ENCODE data around the gene SMTNL2. TPM values are rescaled to one million over a fixed set of nuclear protein-coding genes. Genes with fewer than 3 reads are reported as not detected.

SMTNL2 gene
- total and polyA plus RNA-seq, 5 donors from 2014 or later = not detected

DNA sequence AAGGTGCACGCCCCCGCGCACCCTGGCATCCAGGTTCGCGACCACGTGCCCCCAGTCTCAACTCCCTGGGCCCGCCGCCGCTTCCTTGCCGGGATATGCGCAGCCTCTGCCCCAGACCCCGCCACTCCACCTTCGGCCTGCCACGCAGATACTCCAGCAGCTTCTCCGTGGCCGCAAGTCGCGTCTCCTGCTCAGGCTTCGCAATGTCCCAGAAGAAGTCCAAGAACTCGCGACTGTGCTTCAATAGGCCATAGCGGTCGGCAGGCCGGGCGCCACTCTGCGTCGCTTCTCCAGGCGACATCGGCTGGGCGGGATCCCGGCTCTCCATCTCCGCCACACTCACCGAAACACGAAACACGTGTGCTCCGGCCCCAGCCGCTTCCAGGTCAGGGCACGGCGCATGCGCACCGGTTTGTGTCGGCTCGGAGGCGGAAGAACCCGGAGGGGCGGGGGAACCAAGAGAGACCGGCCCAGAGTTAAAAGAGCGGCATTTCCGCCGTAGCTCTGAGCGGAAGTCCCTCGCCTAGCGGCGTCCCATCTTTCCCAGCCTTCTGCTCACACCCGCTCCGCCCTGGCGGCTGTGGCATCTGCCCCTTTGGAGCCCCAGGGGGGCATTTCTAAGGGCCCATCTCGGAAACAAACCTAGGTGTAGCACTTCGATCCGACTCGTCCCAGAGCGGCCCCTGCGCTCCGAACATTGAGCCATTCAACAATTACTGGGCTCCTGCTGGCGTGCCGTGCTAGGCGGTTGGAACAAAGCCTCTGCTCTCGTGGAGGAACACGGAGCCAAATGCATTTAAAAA, 29.1 kb upstream of the SMTNL2 start, which contains the start of gene MYBBP1A:
Gene MYBBP1A (minus strand): TSS at position 388 of the 803 bp plus-strand sequence. CDS start 60 bp downstream, at position 328.
- Histone ChIP-seq H3K27ac (ENCODE audit: insufficient read depth, low read length, poor library complexity, severe bottlenecking) (peak within 1 kb of the TSS; percentile 84), H3K4me3 (ENCODE audit: low read depth, low read length) (peak within 1 kb of the TSS; percentile 77), H3K4me1 (ENCODE audit: control insufficient read depth, insufficient read depth, low read length, poor library complexity, severe bottlenecking) (peaks cover 30% of the 10 kb centered on the region), H3K36me3 (ENCODE audit: control insufficient read depth, insufficient read depth, low read length) (peaks cover 27% of the 10 kb centered on the region), H3K9me3 (ENCODE audit: control insufficient read depth in 2 of 2, low read length in 2 of 2) (no peaks in the 10 kb centered on the region), H3K27me3 (ENCODE audit: control insufficient read depth, insufficient read depth, low read length) (no peaks in the 10 kb centered on the region)
- no peaks in the 10 kb centered on the region for H3K27me3 Mint-ChIP-seq
- peak within 1 kb of the TSS; percentile 94 to 98 (median 97) for H3K27ac Mint-ChIP-seq
- DNase-seq (peak; percentile 95 to 97 (median 95)), ATAC-seq (ENCODE audit: low read depth in 2 of 2) (peak; percentile 92 to 94)
- H3K4me1 Mint-ChIP-seq = peaks cover 7 to 35% (median 20%) of the 10 kb centered on the region in 4 donors
- H3K36me3 Mint-ChIP-seq = peaks cover 4% of the 10 kb centered on the region
- peak within 1 kb of the TSS; percentile 96 to 99 (median 96) for H3K4me3 Mint-ChIP-seq
- H3K9me3 Mint-ChIP-seq = no peaks in the 10 kb centered on the region

DNA sequence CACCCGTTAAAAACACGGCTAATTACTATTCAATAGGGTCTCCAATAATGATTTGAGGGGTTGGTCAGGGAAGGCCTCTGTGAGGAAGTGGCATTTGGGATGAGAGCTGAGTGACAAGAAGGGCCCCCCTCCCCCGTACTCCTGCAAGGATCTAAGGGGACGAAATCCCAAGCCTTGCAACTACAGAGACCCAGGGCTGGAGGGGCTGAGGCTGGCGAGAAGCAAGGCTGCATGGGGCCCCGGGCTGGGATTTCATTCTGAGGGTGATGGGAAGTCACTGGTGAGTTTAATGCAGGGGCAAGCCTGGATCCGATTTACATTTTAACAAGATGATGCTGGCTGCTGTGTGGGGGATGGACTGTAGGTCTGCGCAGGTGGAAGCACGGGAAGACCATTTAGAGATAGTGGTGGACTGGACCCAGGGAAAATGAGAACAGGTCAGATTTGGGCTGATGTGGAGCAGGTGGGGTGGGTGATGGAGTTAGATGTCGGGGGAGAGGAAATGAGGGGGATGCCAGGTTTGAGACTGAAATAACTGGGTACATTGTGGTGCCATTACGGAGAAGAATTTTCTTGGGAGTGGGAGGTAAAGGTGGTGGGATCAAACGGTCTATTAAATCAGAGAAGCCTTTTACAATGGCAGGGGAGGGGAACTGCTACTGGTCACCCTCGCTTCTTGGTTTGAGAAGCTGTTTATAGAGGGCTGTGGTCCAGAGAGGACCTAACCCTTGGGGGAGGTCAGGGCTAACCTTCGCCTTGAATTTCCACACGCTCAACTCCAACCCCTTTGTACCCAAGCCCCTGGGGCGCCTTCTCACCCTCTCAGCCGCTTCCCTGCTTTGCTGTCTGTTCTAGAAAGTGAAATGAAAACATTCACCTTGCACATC, 28.2 kb upstream of the SMTNL2 start:
- DNase-seq (no peak), ATAC-seq (ENCODE audit: low read depth in 2 of 2) (no peak)
- peaks cover 18% of the 10 kb centered on the region for H3K36me3 ChIP-seq (ENCODE audit: control insufficient read depth, insufficient read depth, low read length)
- H3K27me3 ChIP-seq (ENCODE audit: control insufficient read depth, insufficient read depth, low read length) = no peaks in the 10 kb centered on the region
- H3K4me3 ChIP-seq (ENCODE audit: low read depth, low read length) = peak overlapping the region; percentile 77
- Mint-ChIP-seq H3K4me1 (peaks cover 7 to 32% (median 20%) of the 10 kb centered on the region in 4 donors), H3K36me3 (peaks cover 1% of the 10 kb centered on the region), H3K4me3 (peak overlapping the region; percentile 96 to 99 (median 96)), H3K27me3 (no peaks in the 10 kb centered on the region), H3K27ac (peak overlapping the region; percentile 94 to 98 (median 97)), H3K9me3 (no peaks in the 10 kb centered on the region)
- peak overlapping the region; percentile 84 for H3K27ac ChIP-seq (ENCODE audit: insufficient read depth, low read length, poor library complexity, severe bottlenecking)
- H3K4me1 ChIP-seq (ENCODE audit: control insufficient read depth, insufficient read depth, low read length, poor library complexity, severe bottlenecking) = peaks cover 30% of the 10 kb centered on the region
- no peaks in the 10 kb centered on the region for H3K9me3 ChIP-seq (ENCODE audit: control insufficient read depth in 2 of 2, low read length in 2 of 2)

DNA sequence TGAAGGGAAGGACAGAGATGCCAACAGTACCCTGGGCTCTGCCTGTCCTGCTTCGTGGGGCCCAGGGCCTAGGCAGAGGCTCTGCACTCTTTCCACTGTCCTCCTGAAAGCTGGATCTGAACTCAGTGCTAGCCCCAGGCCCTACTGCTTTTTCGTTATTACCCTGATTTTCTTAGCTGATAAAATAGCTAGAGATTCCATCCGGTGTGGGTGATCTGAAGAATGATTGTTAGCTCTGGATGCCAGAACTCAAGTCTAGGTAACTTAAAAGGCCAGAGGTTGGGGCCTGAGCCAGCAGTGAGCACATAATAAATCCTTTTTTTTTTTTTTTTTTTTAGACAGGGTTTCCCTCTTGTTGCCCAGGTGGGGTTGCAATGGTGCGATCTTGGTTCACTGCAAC, 27.3 kb upstream of the SMTNL2 start:
- Histone ChIP-seq H3K27me3 (ENCODE audit: control insufficient read depth, insufficient read depth, low read length) (no peaks in the 10 kb centered on the region), H3K27ac (ENCODE audit: insufficient read depth, low read length, poor library complexity, severe bottlenecking) (no peak overlapping the region), H3K4me3 (ENCODE audit: low read depth, low read length) (no peak overlapping the region), H3K4me1 (ENCODE audit: control insufficient read depth, insufficient read depth, low read length, poor library complexity, severe bottlenecking) (peaks cover 30% of the 10 kb centered on the region), H3K9me3 (ENCODE audit: control insufficient read depth in 2 of 2, low read length in 2 of 2) (no peaks in the 10 kb centered on the region), H3K36me3 (ENCODE audit: control insufficient read depth, insufficient read depth, low read length) (peaks cover 11% of the 10 kb centered on the region)
- Mint-ChIP-seq H3K27me3 (no peaks in the 10 kb centered on the region), H3K9me3 (no peaks in the 10 kb centered on the region), H3K27ac (no peak overlapping the region), H3K36me3 (no peaks in the 10 kb centered on the region), H3K4me1 (peaks cover 7 to 35% (median 22%) of the 10 kb centered on the region in 4 donors), H3K4me3 (no peak overlapping the region)
- no peak for DNase-seq
- ATAC-seq (ENCODE audit: low read depth in 2 of 2) = no peak

DNA sequence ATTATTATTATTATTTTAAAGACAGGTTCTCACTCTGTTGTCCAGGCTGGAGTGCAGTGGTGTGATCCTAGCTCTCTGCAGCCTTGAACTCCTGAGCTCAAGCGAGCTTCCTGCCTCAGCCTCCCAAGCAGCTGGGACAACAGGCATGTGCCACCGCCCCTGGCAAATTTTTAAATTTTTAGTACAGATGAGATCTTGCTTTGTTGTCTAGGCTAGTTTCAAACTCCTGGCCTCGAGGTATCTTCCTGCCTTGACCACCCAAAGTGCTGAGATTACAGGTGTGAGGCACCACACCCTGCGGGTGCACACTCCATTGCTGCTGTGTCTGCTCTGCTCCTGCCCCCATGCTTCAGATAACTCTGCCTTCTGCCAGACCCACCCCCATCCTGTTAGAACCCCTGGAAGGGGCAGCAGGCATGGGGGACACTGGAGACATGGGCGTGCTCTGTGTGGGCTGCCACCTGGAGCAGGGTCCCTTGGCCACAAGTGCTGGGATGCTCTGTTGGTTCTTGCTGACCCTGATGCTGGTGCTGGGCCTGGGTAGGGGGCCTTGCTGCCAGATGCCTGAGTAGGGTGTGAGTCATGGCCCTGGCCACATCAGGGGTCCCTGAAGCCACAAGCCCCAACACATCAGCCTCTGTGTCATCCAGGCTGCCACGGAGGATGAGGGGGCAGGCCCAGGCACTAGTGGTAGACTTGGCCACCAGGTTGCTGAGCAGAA, 26.5 kb upstream of the SMTNL2 start:
- no peaks in the 10 kb centered on the region for H3K27me3 ChIP-seq (ENCODE audit: control insufficient read depth, insufficient read depth, low read length)
- peak overlapping the region in 1 of 4 donors; percentile 38 for H3K4me3 Mint-ChIP-seq

DNA sequence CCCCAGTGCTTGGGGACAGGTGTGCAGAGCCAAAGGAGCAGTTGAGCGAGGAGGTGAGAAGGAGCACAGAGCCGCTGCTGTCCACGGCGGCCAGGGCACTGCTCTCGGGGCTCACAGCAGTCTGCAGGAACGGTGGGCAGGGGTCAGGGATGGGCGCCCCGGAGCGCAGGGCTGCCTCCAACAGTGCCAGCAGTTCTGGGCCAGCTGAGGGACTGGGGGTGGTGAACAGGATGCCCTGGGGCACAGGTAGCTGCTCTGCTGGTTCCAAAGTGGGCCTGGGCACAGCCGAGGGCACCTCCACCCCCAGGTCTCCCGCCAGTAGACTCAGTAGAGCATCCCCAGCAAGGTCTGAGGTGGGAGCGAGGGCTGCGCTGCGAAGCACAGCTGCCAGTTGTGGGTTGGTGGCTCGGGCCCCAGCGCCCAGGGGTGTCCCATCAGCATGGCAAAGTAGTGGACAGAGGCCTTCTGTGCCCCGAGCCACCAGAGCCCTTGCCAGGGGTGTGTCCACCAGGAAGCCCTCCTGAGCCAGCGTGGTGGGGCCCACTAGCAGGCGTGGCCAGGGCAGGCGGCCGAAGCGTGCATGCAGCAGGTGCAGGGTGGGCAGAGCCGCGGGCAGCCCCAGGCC, 25.9 kb upstream of the SMTNL2 start:
- Mint-ChIP-seq H3K9me3 (no peaks in the 10 kb centered on the region), H3K27ac (no peak overlapping the region), H3K36me3 (no peaks in the 10 kb centered on the region), H3K4me1 (peaks cover 7 to 49% (median 31%) of the 10 kb centered on the region in 4 donors), H3K4me3 (no peak overlapping the region), H3K27me3 (no peaks in the 10 kb centered on the region)
- Histone ChIP-seq H3K36me3 (ENCODE audit: control insufficient read depth, insufficient read depth, low read length) (no peaks in the 10 kb centered on the region), H3K4me3 (ENCODE audit: low read depth, low read length) (no peak overlapping the region), H3K9me3 (ENCODE audit: control insufficient read depth in 2 of 2, low read length in 2 of 2) (no peaks in the 10 kb centered on the region), H3K27me3 (ENCODE audit: control insufficient read depth, insufficient read depth, low read length) (no peaks in the 10 kb centered on the region), H3K4me1 (ENCODE audit: control insufficient read depth, insufficient read depth, low read length, poor library complexity, severe bottlenecking) (peaks cover 32% of the 10 kb centered on the region), H3K27ac (ENCODE audit: insufficient read depth, low read length, poor library complexity, severe bottlenecking) (no peak overlapping the region)
- ATAC-seq (ENCODE audit: low read depth in 2 of 2) (no peak), DNase-seq (no peak)

More for the DNA sequence above, 26.5 kb upstream of the SMTNL2 start:
- H3K27ac ChIP-seq (ENCODE audit: insufficient read depth, low read length, poor library complexity, severe bottlenecking) = no peak overlapping the region
- Mint-ChIP-seq H3K27me3 (no peaks in the 10 kb centered on the region), H3K9me3 (no peaks in the 10 kb centered on the region), H3K36me3 (no peaks in the 10 kb centered on the region), H3K4me1 (peaks cover 7 to 42% (median 28%) of the 10 kb centered on the region in 4 donors), H3K27ac (no peak overlapping the region)
- H3K36me3 ChIP-seq (ENCODE audit: control insufficient read depth, insufficient read depth, low read length) = peaks cover 4% of the 10 kb centered on the region
- H3K4me3 ChIP-seq (ENCODE audit: low read depth, low read length) = no peak overlapping the region
- no peak for DNase-seq
- H3K9me3 ChIP-seq (ENCODE audit: control insufficient read depth in 2 of 2, low read length in 2 of 2) = no peaks in the 10 kb centered on the region
- ATAC-seq (ENCODE audit: low read depth in 2 of 2) = no peak
- peaks cover 37% of the 10 kb centered on the region for H3K4me1 ChIP-seq (ENCODE audit: control insufficient read depth, insufficient read depth, low read length, poor library complexity, severe bottlenecking)

DNA sequence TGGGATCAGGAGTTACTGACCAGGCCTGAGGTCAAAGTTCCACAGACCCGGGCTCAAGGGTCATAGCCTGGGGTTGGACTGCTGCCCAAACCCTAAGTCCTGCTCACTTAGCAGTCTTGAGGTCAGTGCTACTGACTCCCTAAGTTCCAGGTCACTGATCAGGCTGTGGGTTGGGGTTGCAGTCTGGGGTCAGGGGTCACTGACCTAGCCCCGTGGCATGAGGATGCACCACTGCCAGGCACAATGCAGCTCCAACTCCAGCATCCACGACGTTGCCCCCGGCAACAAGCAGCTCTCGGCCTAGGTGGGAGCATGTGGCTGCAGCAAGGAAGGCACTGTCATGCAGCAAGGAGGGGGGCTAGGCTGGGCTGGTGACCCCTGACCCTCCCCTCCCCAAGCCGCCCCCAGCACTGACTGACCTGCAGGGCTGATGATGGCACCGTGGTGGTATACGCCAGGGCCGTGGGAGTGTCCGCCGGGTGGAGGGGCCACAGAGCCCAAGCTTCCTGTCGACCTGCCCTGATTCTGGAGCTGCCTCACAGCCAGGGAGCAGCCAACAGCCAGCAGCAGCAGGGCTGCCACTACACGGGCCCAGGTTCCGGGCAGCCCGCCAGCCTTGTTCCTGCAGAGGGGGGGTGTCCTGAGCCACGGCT, 25.1 kb upstream of the SMTNL2 start:
- ATAC-seq (ENCODE audit: low read depth in 2 of 2) = no peak
- H3K27ac Mint-ChIP-seq = no peak overlapping the region
- H3K4me1 Mint-ChIP-seq = peaks cover 7 to 42% (median 29%) of the 10 kb centered on the region in 4 donors
- H3K4me3 Mint-ChIP-seq = no peak overlapping the region
- Histone ChIP-seq H3K27me3 (ENCODE audit: control insufficient read depth, insufficient read depth, low read length) (no peaks in the 10 kb centered on the region), H3K4me1 (ENCODE audit: control insufficient read depth, insufficient read depth, low read length, poor library complexity, severe bottlenecking) (peaks cover 24% of the 10 kb centered on the region), H3K4me3 (ENCODE audit: low read depth, low read length) (no peak overlapping the region), H3K9me3 (ENCODE audit: control insufficient read depth in 2 of 2, low read length in 2 of 2) (no peaks in the 10 kb centered on the region), H3K36me3 (ENCODE audit: control insufficient read depth, insufficient read depth, low read length) (no peaks in the 10 kb centered on the region), H3K27ac (ENCODE audit: insufficient read depth, low read length, poor library complexity, severe bottlenecking) (no peak overlapping the region)
- no peaks in the 10 kb centered on the region for H3K27me3 Mint-ChIP-seq
- no peaks in the 10 kb centered on the region for H3K36me3 Mint-ChIP-seq
- no peak for DNase-seq
- no peaks in the 10 kb centered on the region for H3K9me3 Mint-ChIP-seq

All from CD4-positive, CD25-positive, alpha-beta regulatory T cell (primary cell).